NT2/D1 (cell line): ENCODE data around the gene TPM1.

Experiments
- SUZ12 ChIP-seq: IDR thresholded peaks from 2 replicates; pipeline ENCODE4 v1.6.1; 2011; ENCODE audit not compliant: insufficient read length, insufficient read depth; ENCODE audit errors: extremely low read depth
- YY1 ChIP-seq: IDR thresholded peaks from 2 replicates; pipeline ENCODE4 v1.6.1; 2011; ENCODE audit not compliant: insufficient read length, insufficient read depth
- ZNF274 ChIP-seq: IDR thresholded peaks from 2 replicates; pipeline ENCODE4 v1.6.1; 2011; ENCODE audit warnings: mild to moderate bottlenecking, low read depth, low read length

DNA sequence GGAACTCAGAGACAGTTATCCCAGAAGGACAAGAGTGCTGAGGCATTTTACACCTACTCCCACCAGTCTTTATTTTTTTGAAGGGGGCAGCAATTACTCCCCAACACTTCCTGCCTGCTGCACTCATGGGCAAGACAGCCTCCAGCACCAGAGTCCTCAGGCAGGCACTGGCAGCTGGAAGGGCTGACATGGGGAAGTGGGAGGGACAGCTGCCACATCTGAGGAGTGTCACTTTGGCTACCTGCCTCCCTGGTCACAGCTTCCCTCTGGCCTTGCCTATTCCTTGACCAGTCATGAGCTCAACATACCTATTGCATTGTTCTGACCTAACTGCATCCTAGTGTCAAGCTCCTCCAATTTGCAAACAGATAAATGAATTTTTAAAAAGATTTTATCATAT, 68.9 kb downstream of the TPM1 start:
- TF ChIP-seq SUZ12 (no peak), ZNF274 (no peak), YY1 (no peak)
